BE2C (cell line): ENCODE data around the gene ACSL3. TPM values are rescaled to one million over a fixed set of nuclear protein-coding genes. Genes with fewer than 3 reads are reported as not detected.
A peak's percentile ranks its signal among the peaks of the same experiment; 100 is the strongest.

Experiments
- DNase-seq: peaks from one replicate; pipeline ENCODE4 v3.0.0-alpha.2; 2020
- H3K27me3 ChIP-seq: fragments of 250-450 bp; sonication (Bioruptor Pico); 2 replicates; pipeline ENCODE4 v1.5.1; 2020; ENCODE audit warnings: mild to moderate bottlenecking
- H3K36me3 ChIP-seq: fragments of 250-450 bp; sonication (Bioruptor Pico); 2 replicates; pipeline ENCODE4 v1.5.1; 2020; ENCODE audit warnings: mild to moderate bottlenecking
- H3K4me1 ChIP-seq: fragments of 250-450 bp; sonication (Bioruptor Pico); 2 replicates; pipeline ENCODE4 v1.5.1; 2020
- H3K4me3 ChIP-seq: 2 replicates; pipeline ENCODE4 v1.5.1; 2011; ENCODE audit warnings: low read depth, low read length
- H3K9me3 ChIP-seq: fragments of 250-450 bp; sonication (Bioruptor Pico); 2 replicates; pipeline ENCODE4 v1.5.1; 2020
- CTCF ChIP-seq: IDR thresholded peaks from 2 replicates; pipeline ENCODE4 v1.5.1; 2012; ENCODE audit warnings: mild to moderate bottlenecking, low read depth, low read length
- polyA plus RNA-seq: library from polyadenylated mRNA; unstranded; fragments of >200 nt; gene quantifications from one replicate; pipeline ENCODE4 v1.2.1, GENCODE V29; 2012; ENCODE audit warnings: low read depth, missing spikeins; ENCODE audit not compliant: insufficient read length, insufficient read depth

The ACSL3 gene
- polyA plus RNA-seq: 49.1 TPM

- Histone ChIP-seq H3K4me3 (peak within 1 kb of the TSS; percentile 77), H3K9me3 (no peaks in the 10 kb centered on the region), H3K4me1 (peaks cover 28% of the 10 kb centered on the region), H3K27me3 (no peaks in the 10 kb centered on the region), H3K36me3 (peaks cover 5% of the 10 kb centered on the region; the same call in 1 of the 2 replicates)
- no peak for TF ChIP-seq CTCF
- peak; percentile 99 for DNase-seq
Observed at GRCh38 chr2:222860740-222861410, at the start of gene ACSL3. Gene ACSL3, plus strand, starts transcription at chr2:222861036. Its CDS starts 47,737 bp downstream, at chr2:222908773.

- H3K4me3 ChIP-seq: no peak overlapping the region
- H3K4me1 ChIP-seq: no peaks in the 10 kb centered on the region
- no peak for TF ChIP-seq CTCF
- H3K27me3 ChIP-seq: no peaks in the 10 kb centered on the region
- no peak for DNase-seq
- no peaks in the 10 kb centered on the region for H3K36me3 ChIP-seq
- H3K9me3 ChIP-seq: no peaks in the 10 kb centered on the region
Observed at GRCh38 chr2:222811828-222812227, 49.0 kb upstream of the ACSL3 start.

GRCh38 chr2:222813177-222813843 is 47.5 kb upstream of the ACSL3 start:
- TF ChIP-seq CTCF: no peak
- DNase-seq: no peak
- H3K9me3 ChIP-seq: no peaks in the 10 kb centered on the region
- no peaks in the 10 kb centered on the region for H3K4me1 ChIP-seq
- H3K27me3 ChIP-seq: no peaks in the 10 kb centered on the region
- no peak overlapping the region for H3K4me3 ChIP-seq
- H3K36me3 ChIP-seq: no peaks in the 10 kb centered on the region

- H3K9me3 ChIP-seq: no peaks in the 10 kb centered on the region
- no peak for DNase-seq
- no peak for TF ChIP-seq CTCF
- no peaks in the 10 kb centered on the region for H3K36me3 ChIP-seq
- H3K4me1 ChIP-seq: no peaks in the 10 kb centered on the region
- no peaks in the 10 kb centered on the region for H3K27me3 ChIP-seq
- H3K4me3 ChIP-seq: no peak overlapping the region
Observed at GRCh38 chr2:222819722-222820333, 41.0 kb upstream of the ACSL3 start.

GRCh38 chr2:222823183-222823930 is 37.5 kb upstream of the ACSL3 start:
- H3K9me3 ChIP-seq: no peaks in the 10 kb centered on the region
- no peaks in the 10 kb centered on the region for H3K27me3 ChIP-seq
- no peak overlapping the region for H3K4me3 ChIP-seq
- no peaks in the 10 kb centered on the region for H3K4me1 ChIP-seq
- TF ChIP-seq CTCF: no peak
- H3K36me3 ChIP-seq: no peaks in the 10 kb centered on the region
- DNase-seq: no peak
